GM12892 (cell line): ENCODE data around the gene FAM186B.

ENCODE experiments used
- POLR2A ChIP-seq: IDR thresholded peaks from 2 replicates; pipeline ENCODE4 v1.6.1; 2011; ENCODE audit warnings: low read depth, low read length, control low read depth
- POLR2AphosphoS5 ChIP-seq: IDR thresholded peaks from 2 replicates; pipeline ENCODE4 v1.6.1; 2011; ENCODE audit warnings: low read depth, low read length, control low read depth

DNA sequence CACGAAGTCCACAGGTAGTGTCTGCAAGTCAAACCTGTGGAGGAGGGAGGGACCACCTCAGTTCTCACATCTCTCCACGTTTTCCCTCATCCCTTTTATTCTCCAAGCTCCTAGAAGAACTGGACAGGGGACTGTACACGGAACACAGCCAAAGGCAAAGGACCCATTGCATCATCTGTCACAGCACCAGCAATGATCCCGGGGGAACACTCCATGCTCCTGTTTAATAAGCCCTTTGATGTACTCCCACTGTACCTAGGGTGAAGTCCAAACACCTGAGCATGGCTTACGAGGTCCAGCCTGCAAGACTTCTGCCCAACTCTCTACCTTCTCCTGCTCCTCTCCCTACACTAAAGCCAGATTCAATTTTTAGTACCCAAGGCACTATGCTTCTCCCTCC, 44.5 kb upstream of the FAM186B start:
- TF ChIP-seq POLR2AphosphoS5 (no peak), POLR2A (no peak)
